ENCODE measurements around the gene PAGE2B.
"Not testable (repeated sequence)": the region's sequence is repeated elsewhere in the genome, so short reads cannot be mapped to it uniquely, and the experiment has no call there.

PAGE2B gene

GRCh38 chrX:55056820-55057674 is 17.8 kb upstream of the PAGE2B start:
- H3K9ac ChIP-seq (ENCODE audit: low read depth, low read length) = no peak overlapping the region
- H3K9me3 ChIP-seq (ENCODE audit: control insufficient read depth, insufficient read depth, low read length) = no peaks in the 10 kb centered on the region
- no peak overlapping the region for H3K4me3 ChIP-seq (ENCODE audit: low read depth, low read length)
- H3K4me1 ChIP-seq (ENCODE audit: control insufficient read depth, insufficient read depth, low read length) = no peaks in the 10 kb centered on the region
- no peaks in the 10 kb centered on the region for H3K27me3 ChIP-seq (ENCODE audit: control insufficient read depth, insufficient read depth, low read length)
- H3K36me3 ChIP-seq (ENCODE audit: control insufficient read depth, insufficient read depth, low read length) = no peaks in the 10 kb centered on the region

DNA sequence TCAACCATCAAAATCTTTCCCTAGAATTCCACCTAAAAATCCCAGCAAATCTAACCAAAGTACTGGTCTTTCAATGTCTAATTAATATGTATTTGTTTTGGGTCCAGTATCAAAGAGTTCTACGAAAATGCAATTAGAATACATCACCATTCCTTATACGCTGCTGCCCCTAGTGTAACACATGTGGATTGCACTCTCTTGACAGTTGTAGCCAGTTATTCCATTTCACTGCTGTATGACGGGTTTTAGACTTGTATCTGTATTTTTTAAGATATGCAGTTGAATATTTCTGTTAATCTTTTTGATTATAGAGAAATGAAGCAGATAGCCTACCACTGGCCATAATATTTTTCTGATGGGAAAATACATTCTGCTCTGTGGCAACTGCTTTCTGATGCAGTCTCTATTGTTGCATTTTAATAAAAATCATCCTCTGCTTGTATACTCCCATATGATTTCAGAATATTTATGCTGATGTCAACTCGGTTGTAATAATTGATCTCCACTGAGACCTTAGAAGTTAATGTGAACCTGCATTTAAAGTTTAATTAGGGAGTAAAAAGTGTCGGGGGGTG is 17.1 kb upstream of the PAGE2B start:
- Histone ChIP-seq H3K9ac (ENCODE audit: low read depth, low read length) (no peak overlapping the region), H3K4me3 (ENCODE audit: low read depth, low read length) (no peak overlapping the region), H3K36me3 (ENCODE audit: control insufficient read depth, insufficient read depth, low read length) (no peaks in the 10 kb centered on the region), H3K9me3 (ENCODE audit: control insufficient read depth, insufficient read depth, low read length) (no peaks in the 10 kb centered on the region), H3K4me1 (ENCODE audit: control insufficient read depth, insufficient read depth, low read length) (no peaks in the 10 kb centered on the region), H3K27me3 (ENCODE audit: control insufficient read depth, insufficient read depth, low read length) (no peaks in the 10 kb centered on the region)

- not testable (repeated sequence) for H3K9ac ChIP-seq (ENCODE audit: low read depth, low read length); H3K4me3 ChIP-seq (ENCODE audit: low read depth, low read length); H3K36me3 ChIP-seq (ENCODE audit: control insufficient read depth, insufficient read depth, low read length); H3K4me1 ChIP-seq (ENCODE audit: control insufficient read depth, insufficient read depth, low read length); H3K27me3 ChIP-seq (ENCODE audit: control insufficient read depth, insufficient read depth, low read length); H3K9me3 ChIP-seq (ENCODE audit: control insufficient read depth, insufficient read depth, low read length)
Measured at GRCh38 chrX:55067180-55067579, 7.7 kb upstream of the PAGE2B start.

DNA sequence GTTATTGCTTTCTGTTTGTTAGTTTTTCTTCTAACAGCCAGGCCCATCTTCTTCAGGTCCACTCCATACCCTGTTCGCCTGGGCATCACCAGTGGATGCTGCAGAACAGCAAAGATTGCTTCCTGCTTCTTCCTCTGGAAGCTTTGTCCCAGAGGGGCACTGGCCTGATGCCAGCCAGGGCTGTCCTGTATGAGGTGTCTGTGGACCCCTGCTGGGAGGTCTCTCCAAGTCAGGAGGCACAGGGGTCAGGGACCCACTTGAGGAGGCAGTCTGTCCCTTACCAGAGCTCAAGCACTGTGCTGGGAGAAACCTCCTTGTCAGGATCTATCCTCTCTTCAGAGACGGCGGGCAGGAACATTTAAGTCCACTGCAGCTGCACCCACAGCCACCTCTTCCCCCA is 2.5 kb upstream of the PAGE2B start:
- no peaks in the 10 kb centered on the region for H3K27me3 ChIP-seq (ENCODE audit: control insufficient read depth, insufficient read depth, low read length)
- H3K9ac ChIP-seq (ENCODE audit: low read depth, low read length) = no peak overlapping the region
- no peaks in the 10 kb centered on the region for H3K4me1 ChIP-seq (ENCODE audit: control insufficient read depth, insufficient read depth, low read length)
- H3K4me3 ChIP-seq (ENCODE audit: low read depth, low read length) = no peak overlapping the region
- no peaks in the 10 kb centered on the region for H3K36me3 ChIP-seq (ENCODE audit: control insufficient read depth, insufficient read depth, low read length)
- H3K9me3 ChIP-seq (ENCODE audit: control insufficient read depth, insufficient read depth, low read length) = no peaks in the 10 kb centered on the region

DNA sequence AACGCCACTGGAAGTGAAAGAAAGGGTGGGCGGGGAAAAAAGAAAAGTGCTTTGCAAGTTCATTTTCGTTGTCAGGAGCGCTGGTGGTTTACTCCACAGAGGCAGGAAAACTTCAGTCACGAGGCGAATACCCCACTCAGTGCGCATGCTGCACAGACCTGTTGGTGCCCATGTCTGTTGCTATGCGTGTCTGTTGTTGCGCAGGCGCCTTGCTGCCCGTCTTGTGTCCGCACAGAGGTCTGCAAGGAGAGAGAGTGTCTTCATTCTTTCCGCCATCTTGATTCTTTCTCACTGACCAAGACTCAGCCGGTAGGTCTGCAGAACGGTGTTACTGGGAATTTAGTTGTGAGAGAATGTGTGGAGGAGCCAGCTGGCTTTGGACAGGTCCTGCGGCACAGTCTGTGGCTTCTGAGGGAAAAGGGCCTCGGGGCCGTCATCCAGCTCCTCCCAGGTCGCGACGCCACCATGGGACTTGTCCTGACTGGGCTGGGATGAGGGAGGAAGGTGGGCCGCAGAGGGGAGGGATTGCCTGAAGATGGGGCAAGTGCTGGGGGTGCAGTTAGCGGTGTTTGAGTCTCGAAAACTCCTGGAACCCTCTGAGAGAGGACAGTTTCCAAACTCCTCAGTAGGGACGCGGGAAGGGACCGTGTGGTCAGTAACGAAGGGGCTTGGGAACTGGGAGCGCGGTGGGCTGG is 14.1 kb downstream of the PAGE2B start, which contains the start of gene PAGE2:
PAGE2 (plus strand) TSS at position 224 of the 695 bp plus-strand sequence. CDS start 1,003 bp downstream, outside the sequence.
- H3K4me3 ChIP-seq (ENCODE audit: low read depth, low read length) = no peak within 1 kb of the TSS

DNA sequence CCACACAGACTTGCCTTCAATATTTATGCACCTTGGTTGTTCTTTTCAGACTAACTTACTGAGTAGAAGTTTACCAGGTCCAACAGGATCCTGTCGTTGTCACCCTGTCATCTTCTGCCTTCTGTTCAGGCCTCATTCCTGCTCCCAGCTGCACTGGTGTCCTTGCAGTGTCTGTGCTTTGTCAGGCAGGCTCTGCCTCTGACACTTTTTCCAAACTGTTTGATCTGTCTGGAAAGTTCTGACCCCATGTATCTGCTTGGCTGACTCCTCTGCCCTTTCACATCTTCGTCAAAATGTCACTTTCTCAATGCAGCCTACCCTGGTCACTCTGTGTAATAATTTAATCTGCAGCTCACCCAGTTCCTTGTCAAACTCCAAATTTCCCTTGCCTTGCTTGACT is 23.9 kb downstream of the PAGE2B start:
- Histone ChIP-seq H3K27me3 (ENCODE audit: control insufficient read depth, insufficient read depth, low read length) (no peaks in the 10 kb centered on the region), H3K36me3 (ENCODE audit: control insufficient read depth, insufficient read depth, low read length) (no peaks in the 10 kb centered on the region)

More for the DNA sequence above, 14.1 kb downstream of the PAGE2B start, which contains the start of gene PAGE2:
- Histone ChIP-seq H3K9ac (ENCODE audit: low read depth, low read length) (no peak within 1 kb of the TSS), H3K4me1 (ENCODE audit: control insufficient read depth, insufficient read depth, low read length) (no peaks in the 10 kb centered on the region), H3K36me3 (ENCODE audit: control insufficient read depth, insufficient read depth, low read length) (no peaks in the 10 kb centered on the region), H3K27me3 (ENCODE audit: control insufficient read depth, insufficient read depth, low read length) (no peaks in the 10 kb centered on the region), H3K9me3 (ENCODE audit: control insufficient read depth, insufficient read depth, low read length) (no peaks in the 10 kb centered on the region)

GRCh38 chrX:55099162-55099561 is 24.3 kb downstream of the PAGE2B start:
- Histone ChIP-seq H3K36me3 (ENCODE audit: control insufficient read depth, insufficient read depth, low read length) (no peaks in the 10 kb centered on the region), H3K4me1 (ENCODE audit: control insufficient read depth, insufficient read depth, low read length) (no peaks in the 10 kb centered on the region), H3K4me3 (ENCODE audit: low read depth, low read length) (no peak overlapping the region), H3K9me3 (ENCODE audit: control insufficient read depth, insufficient read depth, low read length) (no peaks in the 10 kb centered on the region), H3K27me3 (ENCODE audit: control insufficient read depth, insufficient read depth, low read length) (no peaks in the 10 kb centered on the region), H3K9ac (ENCODE audit: low read depth, low read length) (no peak overlapping the region)

More for the DNA sequence above, 23.9 kb downstream of the PAGE2B start:
- Histone ChIP-seq H3K4me1 (ENCODE audit: control insufficient read depth, insufficient read depth, low read length) (no peaks in the 10 kb centered on the region), H3K9me3 (ENCODE audit: control insufficient read depth, insufficient read depth, low read length) (no peaks in the 10 kb centered on the region), H3K9ac (ENCODE audit: low read depth, low read length) (no peak overlapping the region), H3K4me3 (ENCODE audit: low read depth, low read length) (no peak overlapping the region)

GRCh38 chrX:55102754-55103153 is 27.9 kb downstream of the PAGE2B start:
- no peaks in the 10 kb centered on the region for H3K4me1 ChIP-seq (ENCODE audit: control insufficient read depth, insufficient read depth, low read length)
- no peak overlapping the region for H3K4me3 ChIP-seq (ENCODE audit: low read depth, low read length)
- H3K27me3 ChIP-seq (ENCODE audit: control insufficient read depth, insufficient read depth, low read length) = no peaks in the 10 kb centered on the region
- no peaks in the 10 kb centered on the region for H3K9me3 ChIP-seq (ENCODE audit: control insufficient read depth, insufficient read depth, low read length)
- H3K9ac ChIP-seq (ENCODE audit: low read depth, low read length) = no peak overlapping the region
- H3K36me3 ChIP-seq (ENCODE audit: control insufficient read depth, insufficient read depth, low read length) = no peaks in the 10 kb centered on the region

GRCh38 chrX:55107262-55107661 is 32.4 kb downstream of the PAGE2B start:
- Histone ChIP-seq H3K9ac (ENCODE audit: low read depth, low read length) (no peak overlapping the region), H3K27me3 (ENCODE audit: control insufficient read depth, insufficient read depth, low read length) (no peaks in the 10 kb centered on the region), H3K4me1 (ENCODE audit: control insufficient read depth, insufficient read depth, low read length) (no peaks in the 10 kb centered on the region), H3K36me3 (ENCODE audit: control insufficient read depth, insufficient read depth, low read length) (no peaks in the 10 kb centered on the region), H3K9me3 (ENCODE audit: control insufficient read depth, insufficient read depth, low read length) (no peaks in the 10 kb centered on the region), H3K4me3 (ENCODE audit: low read depth, low read length) (no peak overlapping the region)

- H3K36me3 ChIP-seq (ENCODE audit: control insufficient read depth, insufficient read depth, low read length) = no peaks in the 10 kb centered on the region
- no peaks in the 10 kb centered on the region for H3K4me1 ChIP-seq (ENCODE audit: control insufficient read depth, insufficient read depth, low read length)
- H3K4me3 ChIP-seq (ENCODE audit: low read depth, low read length) = no peak overlapping the region
- no peaks in the 10 kb centered on the region for H3K9me3 ChIP-seq (ENCODE audit: control insufficient read depth, insufficient read depth, low read length)
- H3K9ac ChIP-seq (ENCODE audit: low read depth, low read length) = no peak overlapping the region
- no peaks in the 10 kb centered on the region for H3K27me3 ChIP-seq (ENCODE audit: control insufficient read depth, insufficient read depth, low read length)
Measured at GRCh38 chrX:55107911-55108310, 33.1 kb downstream of the PAGE2B start.

DNA sequence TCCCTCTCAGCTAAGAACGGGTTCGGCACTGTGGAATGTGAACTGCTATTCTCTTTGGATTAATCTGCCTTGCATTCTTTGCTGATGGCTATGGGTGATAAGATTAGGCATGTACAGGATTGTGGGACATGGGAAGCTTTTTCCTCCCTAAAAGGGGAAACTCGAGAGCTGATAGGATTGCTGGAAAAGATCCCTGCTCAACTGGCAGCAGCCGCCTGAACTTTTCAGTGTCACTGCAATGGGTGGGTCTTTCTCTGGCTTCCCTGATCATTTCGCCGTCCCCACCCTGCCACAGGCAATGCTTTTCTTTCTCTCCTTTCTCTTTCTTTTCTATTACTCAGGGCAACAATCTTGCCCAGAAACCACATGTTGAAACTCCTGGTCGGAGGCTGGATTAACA is 34.5 kb downstream of the PAGE2B start:
- H3K4me1 ChIP-seq (ENCODE audit: control insufficient read depth, insufficient read depth, low read length) = no peaks in the 10 kb centered on the region
- no peak overlapping the region for H3K4me3 ChIP-seq (ENCODE audit: low read depth, low read length)
- H3K36me3 ChIP-seq (ENCODE audit: control insufficient read depth, insufficient read depth, low read length) = no peaks in the 10 kb centered on the region
- no peak overlapping the region for H3K9ac ChIP-seq (ENCODE audit: low read depth, low read length)
- H3K27me3 ChIP-seq (ENCODE audit: control insufficient read depth, insufficient read depth, low read length) = no peaks in the 10 kb centered on the region
- no peaks in the 10 kb centered on the region for H3K9me3 ChIP-seq (ENCODE audit: control insufficient read depth, insufficient read depth, low read length)

Data from iPS-15b (cell line).